NCI-H1092 treated with DMSO at 0.1 percent for 48 hours (cell line): ENCODE measurements around the gene NFATC3.

Source experiments
- DNase-seq: peaks from one replicate; lab custom pipeline; 2025; lab: John Stamatoyannopoulos, UW

Gene NFATC3

DNA sequence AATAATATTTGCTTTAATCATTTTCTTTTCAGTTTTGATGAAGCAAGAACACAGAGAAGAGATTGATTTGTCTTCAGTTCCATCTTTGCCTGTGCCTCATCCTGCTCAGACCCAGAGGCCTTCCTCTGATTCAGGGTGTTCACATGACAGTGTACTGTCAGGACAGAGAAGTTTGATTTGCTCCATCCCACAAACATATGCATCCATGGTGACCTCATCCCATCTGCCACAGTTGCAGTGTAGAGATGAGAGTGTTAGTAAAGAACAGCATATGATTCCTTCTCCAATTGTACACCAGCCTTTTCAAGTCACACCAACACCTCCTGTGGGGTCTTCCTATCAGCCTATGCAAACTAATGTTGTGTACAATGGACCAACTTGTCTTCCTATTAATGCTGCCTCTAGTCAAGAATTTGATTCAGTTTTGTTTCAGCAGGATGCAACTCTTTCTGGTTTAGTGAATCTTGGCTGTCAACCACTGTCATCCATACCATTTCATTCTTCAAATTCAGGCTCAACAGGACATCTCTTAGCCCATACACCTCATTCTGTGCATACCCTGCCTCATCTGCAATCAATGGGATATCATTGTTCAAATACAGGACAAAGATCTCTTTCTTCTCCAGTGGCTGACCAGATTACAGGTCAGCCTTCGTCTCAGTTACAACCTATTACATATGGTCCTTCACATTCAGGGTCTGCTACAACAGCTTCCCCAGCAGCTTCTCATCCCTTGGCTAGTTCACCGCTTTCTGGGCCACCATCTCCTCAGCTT, 105.8 kb downstream of the NFATC3 start:
- no peak for DNase-seq

GRCh38 chr16:68194251-68194650, 109.1 kb downstream of the NFATC3 start:
- no peak for DNase-seq

DNA sequence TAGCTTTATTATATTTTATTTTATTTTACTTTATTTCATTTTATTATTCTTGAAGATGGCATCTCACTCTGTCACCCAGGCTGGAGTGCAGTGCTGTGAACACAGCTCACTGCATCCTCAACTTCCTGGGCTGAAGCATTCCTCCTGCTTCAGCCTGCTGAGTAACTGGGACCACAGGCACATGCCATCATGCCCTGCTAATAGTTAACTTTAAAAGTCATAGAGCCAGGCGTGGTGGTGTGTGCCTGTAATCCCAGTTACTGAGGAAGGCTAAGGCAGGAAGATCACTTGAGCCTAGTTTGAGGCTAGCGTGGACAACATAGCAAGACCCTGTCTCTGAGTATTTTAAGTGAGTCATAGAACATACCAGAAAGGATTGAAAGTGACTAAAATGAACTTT, 112.1 kb downstream of the NFATC3 start:
- no peak for DNase-seq

GRCh38 chr16:68200088-68200783, 115.1 kb downstream of the NFATC3 start:
- no peak for DNase-seq

DNA sequence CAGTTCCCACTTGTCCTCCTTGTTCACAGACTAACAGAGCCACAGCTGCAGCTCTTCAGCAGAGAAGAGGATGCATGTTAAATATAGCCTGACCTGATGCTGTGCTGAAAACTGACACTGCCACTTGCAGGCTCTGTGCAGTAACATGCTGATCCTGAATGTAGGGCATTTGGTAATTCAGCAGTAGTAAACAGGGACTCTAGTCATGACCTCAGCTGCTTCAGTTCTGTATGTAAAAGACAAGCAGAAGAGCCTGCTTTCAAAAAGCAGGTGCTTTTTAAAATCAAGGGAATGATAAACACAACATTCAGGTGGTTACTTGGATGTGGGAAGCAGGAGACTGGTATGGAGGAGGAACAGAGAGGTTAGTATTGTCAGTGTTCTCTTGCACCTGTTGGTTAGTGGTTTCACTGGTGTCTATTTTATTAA, 116.9 kb downstream of the NFATC3 start:
- DNase-seq: peak; percentile 7

DNA sequence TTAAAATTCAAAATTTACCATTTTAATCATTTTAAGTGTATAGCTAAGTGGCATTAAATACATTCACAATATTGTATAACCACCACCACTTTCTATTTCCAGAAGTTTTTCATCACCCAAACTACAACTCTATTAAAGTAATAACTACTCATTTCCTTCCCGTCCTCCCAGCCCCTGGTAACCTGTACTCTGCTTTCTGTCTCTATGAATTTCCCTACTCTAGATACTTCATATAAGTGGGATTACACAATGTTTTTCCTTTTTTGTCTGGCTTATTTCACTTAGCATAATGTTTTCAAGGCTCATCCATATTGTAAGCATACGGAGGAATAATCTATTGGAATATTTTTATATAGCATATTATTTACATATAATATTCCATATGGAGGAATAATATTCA, 121.1 kb downstream of the NFATC3 start:
- DNase-seq: no peak

DNA sequence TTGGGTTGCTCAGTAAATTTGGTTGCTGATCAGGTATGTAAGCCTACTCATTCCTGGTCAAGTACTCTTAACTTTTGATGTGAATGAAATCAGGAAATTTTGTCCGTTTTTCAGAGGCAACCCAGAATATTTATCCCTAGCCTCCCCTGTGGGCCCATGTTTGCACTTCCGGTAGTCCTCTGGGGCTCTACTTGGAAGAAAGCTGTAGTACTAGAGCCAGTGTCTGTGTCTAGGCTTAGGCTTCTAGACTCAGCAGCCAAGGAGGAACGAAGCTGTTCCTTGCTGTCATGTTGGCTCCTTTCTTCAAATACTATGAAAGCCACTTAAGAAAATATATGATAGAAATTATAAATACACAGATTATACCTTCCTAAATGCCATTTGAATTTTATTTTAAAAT, 129.6 kb downstream of the NFATC3 start:
- DNase-seq: no peak

- no peak for DNase-seq
Observed at GRCh38 chr16:68215302-68215701, 130.1 kb downstream of the NFATC3 start.

DNA sequence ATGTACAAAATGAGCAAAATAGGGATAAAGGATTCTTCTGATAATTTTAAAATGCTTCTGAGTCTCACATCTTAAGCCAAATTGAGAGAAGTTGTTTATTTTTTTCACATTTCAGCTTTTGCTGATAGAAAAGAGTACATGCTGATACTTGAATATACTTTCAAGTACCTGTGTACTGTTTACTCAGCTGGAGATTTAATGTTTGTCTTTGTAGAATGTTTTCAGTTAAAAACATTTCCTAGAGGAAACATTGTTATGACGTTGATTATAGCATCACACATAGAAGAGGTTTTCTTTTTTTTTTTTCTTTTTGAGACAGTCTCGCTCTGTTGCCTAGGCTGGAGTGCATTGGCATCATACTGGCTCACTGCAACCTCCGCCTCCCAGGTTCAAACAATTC, 131.1 kb downstream of the NFATC3 start:
- no peak for DNase-seq

- DNase-seq: no peak
Observed at GRCh38 chr16:68217506-68217905, 132.3 kb downstream of the NFATC3 start.

- no peak for DNase-seq
Observed at GRCh38 chr16:68219725-68220351, 134.7 kb downstream of the NFATC3 start.

DNA sequence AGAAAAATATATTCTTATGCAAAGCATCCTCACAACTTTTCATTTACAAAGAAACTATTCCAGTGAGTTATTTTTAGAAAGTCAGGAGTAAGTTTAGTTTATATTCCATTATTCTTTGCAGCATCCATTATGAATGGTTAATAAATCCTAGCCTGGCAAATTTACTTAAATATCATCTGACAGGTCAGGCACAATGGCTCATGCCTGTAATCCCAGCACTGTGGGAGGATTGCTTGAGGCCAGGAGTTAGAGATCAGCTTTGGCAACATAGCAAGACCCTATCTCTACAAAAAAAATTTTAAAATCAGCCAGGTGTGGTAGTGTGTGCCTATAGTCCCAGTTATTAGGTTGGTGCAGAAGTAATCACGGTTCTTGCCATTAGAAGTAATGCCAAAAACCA, 137.9 kb downstream of the NFATC3 start:
- no peak for DNase-seq

DNA sequence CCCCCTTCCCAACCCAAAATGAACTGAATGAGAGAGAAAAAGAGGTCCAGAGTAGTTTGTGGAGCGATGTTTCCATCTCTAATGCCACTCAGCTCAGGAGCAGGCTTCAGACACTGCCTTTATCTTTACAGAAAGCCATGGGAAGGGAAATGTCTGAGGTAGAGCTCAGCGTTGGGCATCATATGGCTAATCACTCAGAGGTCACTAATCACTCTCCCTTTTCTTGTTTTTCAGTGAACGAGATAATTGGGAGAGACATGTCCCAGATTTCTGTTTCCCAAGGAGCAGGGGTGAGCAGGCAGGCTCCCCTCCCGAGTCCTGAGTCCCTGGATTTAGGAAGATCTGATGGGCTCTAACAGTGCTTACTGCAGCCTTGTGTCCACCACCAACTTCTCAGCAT, 140.9 kb downstream of the NFATC3 start:
- DNase-seq: no peak

GRCh38 chr16:68227183-68227793, 142.1 kb downstream of the NFATC3 start:
- DNase-seq: no peak

GRCh38 chr16:68227850-68228553, 142.8 kb downstream of the NFATC3 start:
- DNase-seq: no peak

GRCh38 chr16:68228652-68229051, 143.5 kb downstream of the NFATC3 start:
- no peak for DNase-seq

DNA sequence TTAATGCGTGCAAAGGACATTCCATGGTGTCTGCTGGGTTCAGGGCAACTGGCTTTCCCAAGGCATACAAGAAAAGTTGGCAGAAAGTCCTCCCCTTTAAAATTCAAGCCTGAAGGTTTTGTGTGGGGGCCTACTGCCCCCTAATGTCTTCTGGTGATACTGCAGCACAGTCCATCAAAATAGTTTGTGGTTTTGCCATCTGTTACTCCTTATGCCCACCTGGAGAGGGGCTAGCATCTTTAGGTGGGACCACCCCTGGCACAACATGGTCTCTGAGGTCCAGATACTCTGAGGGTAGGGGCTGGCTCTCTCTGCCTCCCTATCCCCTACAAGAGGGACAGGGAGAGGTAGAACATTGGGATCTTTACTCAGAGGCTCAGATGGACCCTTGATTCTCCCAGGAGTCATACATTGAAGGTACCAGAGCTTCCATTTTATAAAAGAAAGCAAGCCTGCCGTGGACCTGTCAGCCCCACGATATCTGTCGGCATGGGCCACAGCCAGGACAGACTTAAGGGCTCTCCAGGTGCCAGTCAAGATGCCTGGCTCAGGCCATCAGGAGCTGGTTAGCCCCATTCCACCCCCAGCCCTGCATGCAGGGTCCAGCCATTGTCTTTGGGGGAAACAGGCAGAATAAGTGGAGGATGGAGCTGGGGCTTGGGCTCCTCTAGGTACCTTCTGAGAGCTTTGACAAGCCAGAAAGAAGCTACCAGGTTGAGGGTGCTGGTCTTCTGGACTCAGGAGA, 144.4 kb downstream of the NFATC3 start:
- DNase-seq: peak; percentile 47

GRCh38 chr16:68230176-68230571, 145.0 kb downstream of the NFATC3 start:
- no peak for DNase-seq

GRCh38 chr16:68230956-68231355, 145.8 kb downstream of the NFATC3 start:
- no peak for DNase-seq

- no peak for DNase-seq
Observed at GRCh38 chr16:68231384-68232136, 146.4 kb downstream of the NFATC3 start.

GRCh38 chr16:68232335-68232734, 147.2 kb downstream of the NFATC3 start:
- DNase-seq: no peak
